ENCODE data around the gene DHRSX. TPM values are rescaled to one million over a fixed set of nuclear protein-coding genes. Genes with fewer than 3 reads are reported as not detected.

DHRSX gene
- total and polyA plus RNA-seq, 10 of the 15 experiments (the other 5 are each of a cell fraction or from before 2014, with no cell fraction given), result 1.7 to 39.5 (median 16.5) TPM

DNA sequence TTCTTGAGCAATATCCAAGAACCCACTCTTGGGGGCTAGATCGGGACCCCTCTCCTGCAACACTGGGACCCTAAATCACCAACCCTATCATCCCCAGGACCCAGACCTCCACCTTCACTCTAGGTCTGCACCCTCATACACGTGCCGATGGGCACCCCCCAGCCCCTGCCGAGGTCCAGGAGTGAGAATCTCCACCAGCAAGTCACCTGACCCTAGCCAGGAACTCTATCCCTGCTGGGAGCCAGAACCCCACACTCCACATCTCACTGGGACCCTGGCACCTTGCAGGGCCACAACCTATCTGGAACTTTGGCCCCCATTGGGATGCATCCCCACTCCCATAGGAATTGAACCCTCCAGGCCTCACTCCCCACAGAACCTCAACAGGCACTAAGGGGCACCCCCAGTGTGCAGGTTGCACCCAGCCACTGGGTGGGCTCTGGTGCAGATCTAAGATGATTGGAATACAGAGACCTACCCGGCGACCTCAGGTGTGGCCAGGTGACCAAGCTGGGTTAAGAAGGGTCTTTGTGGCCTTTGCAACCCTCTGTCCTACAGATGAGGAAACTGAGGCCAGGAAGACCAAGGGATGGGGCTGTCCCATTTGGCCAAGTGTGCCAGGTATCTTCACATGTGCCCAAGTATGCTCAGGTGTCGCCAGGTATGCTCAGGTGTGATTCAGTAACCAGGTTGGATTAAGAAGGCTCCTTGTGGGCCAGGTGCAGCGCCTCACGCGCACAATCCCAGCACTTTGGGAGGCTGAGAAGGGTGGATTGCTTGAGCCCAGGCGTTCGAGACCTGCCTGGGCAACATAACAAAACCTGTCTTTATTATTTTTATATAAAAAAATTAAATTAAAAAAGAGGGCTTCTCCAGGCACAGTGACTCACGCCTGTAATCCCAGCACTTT, 3.1 kb upstream of the DHRSX start:
- ChIA-PET POLR2A (no interaction called here), CTCF (no interaction called here), SMC1A (ENCODE audit: uncharacterized antibody, unreplicated experiment) (no interaction called here), RAD21 (ENCODE audit: unreplicated experiment) (no interaction called here)
- H3K4me1 ChIP-seq (ENCODE audit: control insufficient read depth, insufficient read depth, low read length), result peaks cover 14% of the 10 kb centered on the region
- no peak overlapping the region for H3K27ac ChIP-seq (ENCODE audit: control insufficient read depth, insufficient read depth)
- peaks cover 17% of the 10 kb centered on the region for H3K79me2 ChIP-seq (ENCODE audit: control insufficient read depth, insufficient read depth, low read length)
- H4K20me1 ChIP-seq (ENCODE audit: control insufficient read depth, insufficient read depth), result no peaks in the 10 kb centered on the region
- intact Hi-C loops (cut with micrococcal nuclease; ENCODE audit: unreplicated experiment) (no loop called here), in situ Hi-C loops (cut with MboI) (loop anchor here (10.0 to 25.0 kb wide), 2 partner anchors 849 to 1042 kb away; partner anchors contain the start of gene ASMTL)
- peaks cover 3% of the 10 kb centered on the region; the same call in 1 of the 3 replicates for H3K9me3 ChIP-seq (replicated peaks; ENCODE audit: control insufficient read depth, insufficient read depth, low read length)
- no TSS peak for BruUV-seq (replicated peaks)
- FAIRE-seq (no peak), ATAC-seq (no peak), DNase-seq (ENCODE audit: low read depth, low spot score) (no peak)
- H3K27me3 ChIP-seq (replicated peaks in 1 of 2; ENCODE audit: control insufficient read depth in 2 of 2, insufficient read depth in 2 of 2, low read length in 1 of 2), result no peaks in the 10 kb centered on the region
- H3K4me2 ChIP-seq (ENCODE audit: control insufficient read depth, insufficient read depth), result no peak overlapping the region
- H2AFZ ChIP-seq (ENCODE audit: control insufficient read depth, low read depth, low read length), result no peak overlapping the region
- no peaks in the 10 kb centered on the region for H3K36me3 ChIP-seq (ENCODE audit: control insufficient read depth in 2 of 2, insufficient read depth in 2 of 2, low read length in 1 of 2)
- WGBS (ENCODE audit: insufficient coverage, insufficient replicate concordance, low lambda C conversion rate, missing lambda C conversion rate), result 85% methylated on average over 13 of the region's 13 CpGs
- TF ChIP-seq NFIC (IDR thresholded peaks at IDR 0.05; ENCODE audit: low read depth, low read length) (no peak), DPF2 (IDR thresholded peaks at IDR 0.05) (no peak), BCL11A (IDR thresholded peaks at IDR 0.05; ENCODE audit: low read depth, low read length) (no peak), ZNF207 (IDR thresholded peaks at IDR 0.05; ENCODE audit: borderline replicate concordance) (no peak), TCF7 (IDR thresholded peaks at IDR 0.05; ENCODE audit: borderline replicate concordance) (no peak), POLR2AphosphoS2 (IDR thresholded peaks at IDR 0.05; ENCODE audit: low read depth, low read length) (no peak), ZSCAN29 (IDR thresholded peaks at IDR 0.05) (no peak), NFXL1 (IDR thresholded peaks at IDR 0.05; ENCODE audit: borderline replicate concordance) (no peak), MTA2 (IDR thresholded peaks at IDR 0.05; ENCODE audit: low read depth) (no peak), WRNIP1 (IDR thresholded peaks at IDR 0.05; ENCODE audit: borderline replicate concordance, low read depth, low read length) (no peak), MXI1 (IDR thresholded peaks at IDR 0.05; ENCODE audit: low read depth, low read length) (no peak), FOXM1 (IDR thresholded peaks at IDR 0.05; ENCODE audit: low read depth, low read length) (no peak), SUZ12 (IDR thresholded peaks at IDR 0.05; ENCODE audit: unreplicated experiment) (no peak), ZNF217 (IDR thresholded peaks at IDR 0.05) (no peak), PAX5 (IDR thresholded peaks at IDR 0.05; ENCODE audit: borderline replicate concordance, low read depth, low read length) (no peak), HDGF (IDR thresholded peaks at IDR 0.05) (no peak)
- TF ChIP-seq, protein P1, sequence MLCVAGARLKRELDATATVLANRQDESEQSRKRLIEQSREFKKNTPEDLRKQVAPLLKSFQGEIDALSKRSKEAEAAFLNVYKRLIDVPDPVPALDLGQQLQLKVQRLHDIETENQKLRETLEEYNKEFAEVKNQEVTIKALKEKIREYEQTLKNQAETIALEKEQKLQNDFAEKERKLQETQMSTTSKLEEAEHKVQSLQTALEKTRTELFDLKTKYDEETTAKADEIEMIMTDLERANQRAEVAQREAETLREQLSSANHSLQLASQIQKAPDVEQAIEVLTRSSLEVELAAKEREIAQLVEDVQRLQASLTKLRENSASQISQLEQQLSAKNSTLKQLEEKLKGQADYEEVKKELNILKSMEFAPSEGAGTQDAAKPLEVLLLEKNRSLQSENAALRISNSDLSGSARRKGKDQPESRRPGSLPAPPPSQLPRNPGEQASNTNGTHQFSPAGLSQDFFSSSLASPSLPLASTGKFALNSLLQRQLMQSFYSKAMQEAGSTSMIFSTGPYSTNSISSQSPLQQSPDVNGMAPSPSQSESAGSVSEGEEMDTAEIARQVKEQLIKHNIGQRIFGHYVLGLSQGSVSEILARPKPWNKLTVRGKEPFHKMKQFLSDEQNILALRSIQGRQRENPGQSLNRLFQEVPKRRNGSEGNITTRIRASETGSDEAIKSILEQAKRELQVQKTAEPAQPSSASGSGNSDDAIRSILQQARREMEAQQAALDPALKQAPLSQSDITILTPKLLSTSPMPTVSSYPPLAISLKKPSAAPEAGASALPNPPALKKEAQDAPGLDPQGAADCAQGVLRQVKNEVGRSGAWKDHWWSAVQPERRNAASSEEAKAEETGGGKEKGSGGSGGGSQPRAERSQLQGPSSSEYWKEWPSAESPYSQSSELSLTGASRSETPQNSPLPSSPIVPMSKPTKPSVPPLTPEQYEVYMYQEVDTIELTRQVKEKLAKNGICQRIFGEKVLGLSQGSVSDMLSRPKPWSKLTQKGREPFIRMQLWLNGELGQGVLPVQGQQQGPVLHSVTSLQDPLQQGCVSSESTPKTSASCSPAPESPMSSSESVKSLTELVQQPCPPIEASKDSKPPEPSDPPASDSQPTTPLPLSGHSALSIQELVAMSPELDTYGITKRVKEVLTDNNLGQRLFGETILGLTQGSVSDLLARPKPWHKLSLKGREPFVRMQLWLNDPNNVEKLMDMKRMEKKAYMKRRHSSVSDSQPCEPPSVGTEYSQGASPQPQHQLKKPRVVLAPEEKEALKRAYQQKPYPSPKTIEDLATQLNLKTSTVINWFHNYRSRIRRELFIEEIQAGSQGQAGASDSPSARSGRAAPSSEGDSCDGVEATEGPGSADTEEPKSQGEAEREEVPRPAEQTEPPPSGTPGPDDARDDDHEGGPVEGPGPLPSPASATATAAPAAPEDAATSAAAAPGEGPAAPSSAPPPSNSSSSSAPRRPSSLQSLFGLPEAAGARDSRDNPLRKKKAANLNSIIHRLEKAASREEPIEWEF (IDR thresholded peaks at IDR 0.05; ENCODE audit: insufficient replicate concordance, low read depth, low read length), result no peak
- H3K9ac ChIP-seq (ENCODE audit: control insufficient read depth, insufficient read depth, low read length), result no peak overlapping the region
- H3K4me3 ChIP-seq, result no peak overlapping the region
